Esophagus squamous epithelium (tissue), 5 donors: ENCODE measurements around the gene CHPF2. TPM values are rescaled to one million over a fixed set of nuclear protein-coding genes. Genes with fewer than 3 reads are reported as not detected.

Experiments
- DNase-seq: peaks from one replicate; lab custom pipeline; 2025; lab: John Stamatoyannopoulos, UW
- H3K27ac ChIP-seq, 4 donors: fragments of 200-600 bp; sonication (generic); one replicate each; pipeline ENCODE4 v1.5.1; 2016 to 2019; ENCODE audit warnings: mild to moderate bottlenecking in 1 of 4
- H3K27me3 ChIP-seq, 4 donors: fragments of 200-600 bp; sonication (generic); 1 replicate in 3 of 4; 2 replicates in 1 of 4; pipeline versions ENCODE4 v1.5.1 to v1.6.0; 2017 to 2021; ENCODE audit warnings: antibody characterized with exemption in 1 of 4
- H3K36me3 ChIP-seq, 3 donors: fragments of 200-600 bp; sonication (generic); one replicate each; pipeline ENCODE4 v1.5.1; 2016 to 2019
- H3K4me1 ChIP-seq, 3 donors: fragments of 200-600 bp; sonication (generic); one replicate each; pipeline ENCODE4 v1.5.1; 2017 to 2019
- H3K4me3 ChIP-seq, 4 donors: fragments of 200-600 bp; sonication (generic); 1 replicate in 3 of 4; 2 replicates in 1 of 4; pipeline ENCODE4 v1.5.1; 2016 to 2019; ENCODE audit warnings: mild to moderate bottlenecking in 2 of 4, moderate library complexity in 1 of 4
- H3K9me3 ChIP-seq, 3 donors: fragments of 200-600 bp; sonication (generic); one replicate each; pipeline ENCODE4 v1.5.1; 2016 to 2019
- CTCF ChIP-seq, 6 experiments: fragments of 450-650 bp in 4 of 6; fragments of 200-600 bp in 2 of 6; sonication (generic) in 2 of 6; IDR thresholded peaks; one replicate each; pipeline ENCODE4 v1.5.1; 2016 to 2019; ENCODE audit warnings: antibody characterized with exemption in 6 of 6, mild to moderate bottlenecking in 4 of 6, moderate library complexity in 4 of 6
- POLR2A ChIP-seq, 4 donors: fragments of 450-650 bp; IDR thresholded peaks; one replicate each; pipeline ENCODE4 v1.6.1; 2017; ENCODE audit warnings: antibody characterized with exemption in 4 of 4, mild to moderate bottlenecking in 4 of 4, moderate library complexity in 3 of 4
- WGBS, 2 donors: methylation state at CpG; one replicate each; pipeline ENCODE4 v1.1.5; 2018; 5-methylcytosine and 5-hydroxymethylcytosine counted together
- intact Hi-C: fragments of 100-400 bp; cut with DNase I; formaldehyde crosslinking; loops from one replicate; pipeline ENCODE4 v1.15.0; 2022
- total RNA-seq, 4 donors: library from RNA; depleted of rRNA; stranded (reverse); fragments of >200 nt; gene quantifications; one replicate each; pipeline ENCODE4 v1.1.0, GENCODE V29; 2016
- donor health status: DM: yes; HTN: yes; CAD: no.

CHPF2 gene
- total RNA-seq, 4 donors from 2014 or later = 21.8 to 23.5 (median 22.3) TPM

GRCh38 chr7:151226875-151227782 is 5.2 kb upstream of the CHPF2 start, which contains the start of gene ABCF2:
Gene ABCF2 (minus strand): TSS chr7:151227205. CDS start chr7:151226458, 747 bp downstream.
- Histone ChIP-seq H3K27ac (peak within 1 kb of the TSS; percentile 82 to 91 (median 84)), H3K27me3 (no peaks in the 10 kb centered on the region), H3K36me3 (peaks cover 8 to 36% (median 20%) of the 10 kb centered on the region in 3 donors), H3K4me3 (peak within 1 kb of the TSS; percentile 65 to 94 (median 82)), H3K9me3 (no peaks in the 10 kb centered on the region), H3K4me1 (peaks cover 22 to 40% (median 23%) of the 10 kb centered on the region in 3 donors)
- DNase-seq = peak; percentile 98
- 0 to 1% methylated on average over 48 to 49 of the region's 68 CpGs for WGBS, 2 donors
- TF ChIP-seq POLR2A (IDR thresholded peaks at IDR 0.05) = peak in 3 of 4 donors; percentile 4 to 48 (median 41)
- TF ChIP-seq CTCF (IDR thresholded peaks at IDR 0.05) = peak in 1 of 6 experiments; percentile 25
- intact Hi-C loops = no loop called here

- no peaks in the 10 kb centered on the region for H3K9me3 ChIP-seq
- DNase-seq = no peak
- H3K27ac ChIP-seq = peak overlapping the region; percentile 67 to 91 (median 84)
- WGBS, 2 donors = 41 to 57% methylated on average over 10 of the region's 10 CpGs
- H3K36me3 ChIP-seq = peaks cover 8 to 25% (median 12%) of the 10 kb centered on the region in 3 donors
- TF ChIP-seq CTCF (IDR thresholded peaks at IDR 0.05) = no peak
- no peak for TF ChIP-seq POLR2A (IDR thresholded peaks at IDR 0.05)
- H3K4me3 ChIP-seq = peak overlapping the region; percentile 65 to 94 (median 82)
- H3K4me1 ChIP-seq = peaks cover 26 to 47% (median 26%) of the 10 kb centered on the region in 3 donors
- no peaks in the 10 kb centered on the region for H3K27me3 ChIP-seq
- intact Hi-C loops = no loop called here
Observed at GRCh38 chr7:151228024-151228866, 4.0 kb upstream of the CHPF2 start.

- TF ChIP-seq CTCF (IDR thresholded peaks at IDR 0.05) = no peak
- TF ChIP-seq POLR2A (IDR thresholded peaks at IDR 0.05) = no peak
- 84 to 86% methylated on average over 10 of the region's 10 CpGs for WGBS, 2 donors
- H3K27ac ChIP-seq = no peak overlapping the region
- no peaks in the 10 kb centered on the region for H3K9me3 ChIP-seq
- intact Hi-C loops = no loop called here
- peaks cover 0 to 15% (median 6%) of the 10 kb centered on the region in 3 donors for H3K36me3 ChIP-seq
- H3K4me3 ChIP-seq = no peak overlapping the region
- peaks cover 35 to 57% (median 35%) of the 10 kb centered on the region in 3 donors for H3K4me1 ChIP-seq
- H3K27me3 ChIP-seq = no peaks in the 10 kb centered on the region
- DNase-seq = no peak
Observed at GRCh38 chr7:151229249-151229648, 3.0 kb upstream of the CHPF2 start.

GRCh38 chr7:151231080-151231479 is 1.2 kb upstream of the CHPF2 start:
- Histone ChIP-seq H3K36me3 (peaks cover 8 to 16% (median 13%) of the 10 kb centered on the region in 3 donors), H3K4me1 (peaks cover 26 to 56% (median 26%) of the 10 kb centered on the region in 3 donors)
- intact Hi-C loops = no loop called here

More at GRCh38 chr7:151231080-151231479, 1.2 kb upstream of the CHPF2 start:
- Histone ChIP-seq H3K27me3 (no peaks in the 10 kb centered on the region), H3K27ac (no peak overlapping the region), H3K4me3 (no peak overlapping the region), H3K9me3 (no peaks in the 10 kb centered on the region)
- TF ChIP-seq POLR2A (IDR thresholded peaks at IDR 0.05) (no peak), CTCF (IDR thresholded peaks at IDR 0.05) (no peak)
- 63 to 78% methylated on average over 1 of the region's 1 CpG for WGBS, 2 donors
- DNase-seq = no peak
